Tibial artery (tissue), 4 donors: Measurements from ENCODE around the gene PLBD2.

Experiments
- DNase-seq, 2 donors: peaks; one replicate each; pipeline ENCODE4 v3.0.0-alpha.2; 2019
- H3K27ac ChIP-seq, 2 donors: fragments of 200-600 bp; sonication (generic) in 1 of 2; 1 replicate in 1 of 2; 2 replicates in 1 of 2; pipeline ENCODE4 v1.5.1; 2018 to 2019; ENCODE audit warnings: mild to moderate bottlenecking in 1 of 2
- H3K27me3 ChIP-seq, 2 donors: fragments of 200-600 bp; sonication (generic) in 1 of 2; one replicate each; pipeline versions ENCODE4 v1.5.1 to v1.6.0; 2016 to 2019
- H3K36me3 ChIP-seq, 3 donors: fragments of 200-600 bp; sonication (generic) in 2 of 3; one replicate each; pipeline ENCODE4 v1.5.1; 2016 to 2019; ENCODE audit warnings: mild to moderate bottlenecking in 2 of 3
- H3K4me1 ChIP-seq, 4 donors: fragments of 200-600 bp; sonication (generic) in 2 of 4; 1 replicate in 3 of 4; 2 replicates in 1 of 4; pipeline ENCODE4 v1.5.1; 2016 to 2019
- H3K4me3 ChIP-seq, 2 donors: fragments of 200-600 bp; sonication (generic) in 1 of 2; 1 replicate in 1 of 2; 2 replicates in 1 of 2; pipeline ENCODE4 v1.5.1; 2018 to 2019; ENCODE audit warnings: mild to moderate bottlenecking in 2 of 2
- H3K9me3 ChIP-seq, 3 donors: fragments of 200-600 bp; sonication (generic) in 1 of 3; one replicate each; pipeline ENCODE4 v1.5.1; 2016 to 2019
- CTCF ChIP-seq, 2 experiments: fragments of 200-600 bp in 1 of 2; fragments of 450-650 bp in 1 of 2; IDR thresholded peaks; one replicate each; pipeline ENCODE4 v1.5.1; 2017 to 2019; ENCODE audit warnings: antibody characterized with exemption in 2 of 2, mild to moderate bottlenecking in 1 of 2, moderate library complexity in 1 of 2
- intact Hi-C: fragments of 100-400 bp; cut with DNase I; formaldehyde crosslinking; loops from one replicate; pipeline ENCODE4 v1.15.0; 2023; ENCODE audit warnings: low total_unique reads

PLBD2 gene

DNA sequence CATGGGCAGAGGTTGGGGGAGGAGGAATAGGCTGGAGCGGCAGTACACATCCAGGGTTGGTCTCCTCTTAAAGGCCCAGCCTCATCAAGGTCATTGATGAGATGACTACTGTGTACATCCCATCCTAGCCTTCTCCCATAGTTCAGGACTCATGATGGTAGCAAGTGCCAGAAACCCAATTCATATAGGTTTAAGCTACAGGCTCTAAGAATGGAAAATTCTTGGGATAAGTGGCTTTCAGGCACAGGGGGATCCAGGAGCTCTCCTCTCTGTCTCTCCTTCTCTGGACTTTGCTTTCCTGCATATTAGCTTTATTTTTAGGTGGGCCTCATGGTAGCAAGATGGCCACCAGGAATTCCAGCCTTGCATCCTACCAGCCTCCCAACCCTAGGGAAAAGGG lies 70.1 kb downstream of the PLBD2 start:
- H3K27ac ChIP-seq = no peak overlapping the region
- no peak for DNase-seq
- intact Hi-C loops = no loop called here
- TF ChIP-seq CTCF (IDR thresholded peaks at IDR 0.05) = no peak
- H3K9me3 ChIP-seq = no peaks in the 10 kb centered on the region
- H3K4me1 ChIP-seq = no peaks in the 10 kb centered on the region
- peaks cover 0 to 7% of the 10 kb centered on the region in 2 donors for H3K27me3 ChIP-seq
- no peaks in the 10 kb centered on the region for H3K36me3 ChIP-seq
- no peak overlapping the region for H3K4me3 ChIP-seq

DNA sequence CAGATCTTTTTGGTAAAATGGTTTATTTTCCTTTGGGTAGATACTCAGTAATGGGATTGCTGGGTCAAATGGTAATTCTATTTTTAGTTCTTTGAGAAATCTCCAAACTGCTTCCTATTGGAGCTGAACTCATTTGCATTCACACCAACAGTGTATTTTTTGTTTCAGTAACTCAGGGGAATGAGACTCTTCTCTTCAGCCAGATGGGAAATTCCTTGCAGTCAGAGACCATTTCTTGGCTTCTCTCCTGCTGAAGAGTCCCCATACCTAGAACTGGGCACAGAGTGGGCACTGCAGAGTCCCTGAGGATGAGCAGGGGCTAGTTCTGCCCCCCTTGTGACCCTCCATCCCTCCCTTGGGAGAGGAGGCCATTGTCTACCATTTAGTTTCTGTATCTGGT lies 74.6 kb downstream of the PLBD2 start:
- Histone ChIP-seq H3K4me1 (no peaks in the 10 kb centered on the region), H3K9me3 (no peaks in the 10 kb centered on the region), H3K27ac (no peak overlapping the region), H3K27me3 (peaks cover 0 to 4% of the 10 kb centered on the region in 2 donors), H3K4me3 (no peak overlapping the region), H3K36me3 (no peaks in the 10 kb centered on the region)
- DNase-seq = no peak
- no peak for TF ChIP-seq CTCF (IDR thresholded peaks at IDR 0.05)
- intact Hi-C loops = no loop called here

GRCh38 chr12:113435367-113435766 lies 77.0 kb downstream of the PLBD2 start:
- intact Hi-C loops = no loop called here
- Histone ChIP-seq H3K36me3 (no peaks in the 10 kb centered on the region), H3K27me3 (peaks cover 0 to 11% of the 10 kb centered on the region in 2 donors), H3K4me3 (no peak overlapping the region), H3K27ac (no peak overlapping the region), H3K4me1 (no peaks in the 10 kb centered on the region), H3K9me3 (no peaks in the 10 kb centered on the region)
- TF ChIP-seq CTCF (IDR thresholded peaks at IDR 0.05) = no peak
- no peak for DNase-seq

DNA sequence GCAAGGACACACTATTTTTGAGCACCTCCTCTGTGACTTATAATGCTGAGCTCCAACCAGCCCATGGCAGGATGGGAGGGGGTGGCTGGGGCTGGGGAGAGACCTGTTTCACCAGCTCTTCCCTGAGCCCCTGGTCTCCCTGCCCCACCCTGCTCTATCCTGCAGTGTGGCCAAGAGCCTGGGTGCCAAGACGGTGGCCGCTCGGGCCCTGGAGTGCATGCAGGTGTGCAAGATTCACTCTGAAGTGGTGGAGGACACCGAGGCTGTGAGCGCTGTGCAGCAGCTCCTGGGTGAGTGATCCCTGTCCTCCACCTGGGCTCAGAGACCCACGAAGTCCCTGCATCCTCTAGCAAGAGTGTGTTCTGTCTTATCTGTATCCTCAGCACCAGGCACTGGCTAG lies 78.2 kb downstream of the PLBD2 start:
- Histone ChIP-seq H3K36me3 (no peaks in the 10 kb centered on the region), H3K4me1 (no peaks in the 10 kb centered on the region), H3K4me3 (no peak overlapping the region), H3K9me3 (no peaks in the 10 kb centered on the region), H3K27ac (no peak overlapping the region), H3K27me3 (peaks cover 0 to 17% of the 10 kb centered on the region in 2 donors)
- intact Hi-C loops = no loop called here
- TF ChIP-seq CTCF (IDR thresholded peaks at IDR 0.05) = no peak
- DNase-seq = no peak

DNA sequence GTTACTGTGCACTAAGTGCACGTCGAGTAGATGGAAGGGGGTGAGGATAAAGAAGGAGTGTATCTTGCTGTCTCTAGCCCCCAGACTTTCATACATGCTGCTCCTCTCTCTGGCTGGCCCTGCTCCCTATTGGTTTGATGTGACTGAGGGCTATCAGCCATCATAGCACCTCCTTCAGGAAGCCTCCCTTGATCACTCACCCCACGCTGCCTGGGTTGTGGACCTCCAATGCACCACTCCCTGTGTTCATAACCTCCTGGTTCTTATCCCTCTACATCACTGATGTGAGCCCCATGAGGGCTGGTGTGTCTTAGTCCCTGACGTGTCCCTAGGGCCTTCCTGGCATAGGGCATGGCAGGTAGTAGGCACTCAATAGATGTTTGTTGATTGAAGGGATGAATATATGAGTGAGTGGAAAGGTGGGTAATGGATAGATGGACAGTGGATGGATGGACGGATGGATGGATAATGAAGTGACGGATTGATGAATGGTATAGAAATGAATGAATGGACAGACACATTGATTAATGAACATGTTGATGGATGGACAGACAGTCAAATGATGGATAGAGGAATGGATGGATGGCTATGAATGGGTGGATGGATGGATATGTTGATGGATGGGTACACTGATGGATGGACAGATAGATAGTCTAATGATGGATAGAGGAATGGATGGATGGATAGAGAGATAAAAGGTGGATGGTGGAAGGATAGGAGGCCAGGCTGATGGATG lies 78.8 kb downstream of the PLBD2 start:
- H3K27me3 ChIP-seq = peaks cover 0 to 18% of the 10 kb centered on the region in 2 donors
- H3K9me3 ChIP-seq = no peaks in the 10 kb centered on the region
- no peaks in the 10 kb centered on the region for H3K36me3 ChIP-seq
- intact Hi-C loops = no loop called here
- no peaks in the 10 kb centered on the region for H3K4me1 ChIP-seq
- no peak for TF ChIP-seq CTCF (IDR thresholded peaks at IDR 0.05)
- H3K4me3 ChIP-seq = no peak overlapping the region
- no peak for DNase-seq
- H3K27ac ChIP-seq = no peak overlapping the region

DNA sequence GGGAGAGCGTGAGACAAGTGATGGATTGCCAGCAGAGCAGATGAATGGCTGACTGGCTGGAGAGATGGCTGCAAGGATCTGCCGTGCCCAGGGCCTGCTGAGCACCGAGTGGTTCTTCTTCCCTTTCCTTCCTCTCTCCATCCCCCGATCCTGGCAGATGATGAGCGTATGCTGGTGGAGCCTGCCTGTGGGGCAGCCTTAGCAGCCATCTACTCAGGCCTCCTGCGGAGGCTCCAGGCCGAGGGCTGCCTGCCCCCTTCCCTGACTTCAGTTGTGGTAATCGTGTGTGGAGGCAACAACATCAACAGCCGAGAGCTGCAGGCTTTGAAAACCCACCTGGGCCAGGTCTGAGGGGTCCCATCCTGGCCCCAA lies 79.3 kb downstream of the PLBD2 start:
- DNase-seq = no peak
- H3K27me3 ChIP-seq = peaks cover 0 to 19% of the 10 kb centered on the region in 2 donors
- H3K27ac ChIP-seq = no peak overlapping the region
- H3K9me3 ChIP-seq = no peaks in the 10 kb centered on the region
- no peak for TF ChIP-seq CTCF (IDR thresholded peaks at IDR 0.05)
- no peaks in the 10 kb centered on the region for H3K4me1 ChIP-seq
- no peaks in the 10 kb centered on the region for H3K36me3 ChIP-seq
- no peak overlapping the region for H3K4me3 ChIP-seq
- intact Hi-C loops = no loop called here
